Esophagus (tissue), 2 donors: ENCODE measurements around the gene EIF4A3. TPM values are rescaled to one million over a fixed set of nuclear protein-coding genes. Genes with fewer than 3 reads are reported as not detected.

Experiments
- H3K27ac ChIP-seq, 2 donors: one replicate each; pipeline ENCODE4 v1.5.1; 2013; ENCODE audit warnings: low read depth in 2 of 2, mild to moderate bottlenecking in 2 of 2, inconsistent platforms in 1 of 2, low read length in 1 of 2, moderate library complexity in 1 of 2
- H3K27me3 ChIP-seq, 2 donors: one replicate each; pipeline ENCODE4 v1.6.1; 2013; ENCODE audit warnings: low read length in 2 of 2, control low read depth in 1 of 2, mild to moderate bottlenecking in 1 of 2; ENCODE audit not compliant: insufficient read depth in 2 of 2, control insufficient read depth in 1 of 2
- H3K36me3 ChIP-seq, 2 donors: one replicate each; pipeline ENCODE4 v1.6.1; 2013; ENCODE audit warnings: low read length in 1 of 2; ENCODE audit not compliant: control insufficient read depth in 2 of 2, insufficient read depth in 2 of 2
- H3K4me1 ChIP-seq, 2 donors: one replicate each; pipeline ENCODE4 v1.6.1; 2013; ENCODE audit warnings: low read length in 1 of 2; ENCODE audit not compliant: control insufficient read depth in 2 of 2, insufficient read depth in 2 of 2
- H3K4me3 ChIP-seq, 2 donors: one replicate each; pipeline ENCODE4 v1.5.1; 2013; ENCODE audit warnings: low read length in 2 of 2, mild to moderate bottlenecking in 2 of 2, low read depth in 1 of 2, moderate library complexity in 1 of 2
- H3K9me3 ChIP-seq, 2 donors: one replicate each; pipeline ENCODE4 v1.6.1; 2013; ENCODE audit warnings: mild to moderate bottlenecking in 2 of 2, low read depth in 1 of 2, low read length in 1 of 2, moderate library complexity in 1 of 2; ENCODE audit not compliant: control insufficient read depth in 2 of 2, insufficient read depth in 1 of 2
- WGBS, 2 donors: extraction: QIAGEN DNeasy Blood & Tissue Kit; methylation state at CpG; one replicate each; pipeline ENCODE4 v1.1.7; 2013; 5-methylcytosine and 5-hydroxymethylcytosine counted together
- polyA plus RNA-seq, 2 donors: library from polyadenylated mRNA; stranded (reverse); fragments of 200-250 nt; gene quantifications; one replicate each; pipeline ENCODE4 v1.2.3, GENCODE V29; 2013
- donor health status: healthy with polysubstance abuse.
- donor health status: Bipolar disorder and iron deficiency.

EIF4A3 gene
- polyA plus RNA-seq, 2 donors: 40.5 to 102 TPM

DNA sequence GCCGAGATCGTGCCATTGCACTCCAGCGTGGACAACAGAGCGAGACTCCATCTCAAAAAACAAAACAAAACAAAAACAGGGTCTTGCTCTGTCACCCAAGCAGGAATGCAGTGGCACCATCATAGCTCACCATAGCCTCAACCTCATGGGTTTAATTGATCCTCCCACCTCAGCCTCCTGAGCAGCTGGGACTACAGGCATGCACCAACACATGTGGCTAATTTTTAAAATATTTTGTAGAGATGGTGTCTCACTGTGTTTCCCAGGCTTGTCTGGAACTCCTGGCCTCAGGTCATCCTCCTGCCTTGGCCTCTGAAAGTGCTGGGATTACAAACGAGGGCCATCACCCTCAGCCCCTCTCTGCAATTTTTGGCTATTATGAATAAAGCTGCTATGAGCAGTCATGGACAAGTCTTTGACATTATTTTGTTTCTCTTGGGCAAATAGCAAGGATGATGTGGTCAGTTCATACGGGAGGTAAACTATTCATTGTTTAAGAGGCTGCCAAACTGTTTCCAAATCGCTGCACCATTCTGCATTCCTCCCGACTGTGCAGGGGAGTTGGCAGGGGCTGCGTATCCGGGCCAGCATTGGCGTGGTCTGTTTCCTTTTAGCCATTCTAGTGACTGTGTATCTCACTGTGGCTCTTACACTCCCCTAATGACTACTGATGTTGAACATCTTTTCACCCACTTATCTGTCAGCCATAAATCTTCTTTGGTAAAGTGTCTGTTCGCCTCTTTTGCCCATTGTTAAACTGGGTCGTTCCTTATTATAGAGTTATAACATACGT, 21.1 kb downstream of the EIF4A3 start:
- Histone ChIP-seq H3K4me3 (no peak overlapping the region), H3K27me3 (no peaks in the 10 kb centered on the region), H3K27ac (no peak overlapping the region), H3K9me3 (no peaks in the 10 kb centered on the region), H3K36me3 (no peaks in the 10 kb centered on the region), H3K4me1 (peaks cover 2 to 9% of the 10 kb centered on the region in 2 donors)
- 68 to 75% methylated on average over 14 of the region's 14 CpGs for WGBS, 2 donors

DNA sequence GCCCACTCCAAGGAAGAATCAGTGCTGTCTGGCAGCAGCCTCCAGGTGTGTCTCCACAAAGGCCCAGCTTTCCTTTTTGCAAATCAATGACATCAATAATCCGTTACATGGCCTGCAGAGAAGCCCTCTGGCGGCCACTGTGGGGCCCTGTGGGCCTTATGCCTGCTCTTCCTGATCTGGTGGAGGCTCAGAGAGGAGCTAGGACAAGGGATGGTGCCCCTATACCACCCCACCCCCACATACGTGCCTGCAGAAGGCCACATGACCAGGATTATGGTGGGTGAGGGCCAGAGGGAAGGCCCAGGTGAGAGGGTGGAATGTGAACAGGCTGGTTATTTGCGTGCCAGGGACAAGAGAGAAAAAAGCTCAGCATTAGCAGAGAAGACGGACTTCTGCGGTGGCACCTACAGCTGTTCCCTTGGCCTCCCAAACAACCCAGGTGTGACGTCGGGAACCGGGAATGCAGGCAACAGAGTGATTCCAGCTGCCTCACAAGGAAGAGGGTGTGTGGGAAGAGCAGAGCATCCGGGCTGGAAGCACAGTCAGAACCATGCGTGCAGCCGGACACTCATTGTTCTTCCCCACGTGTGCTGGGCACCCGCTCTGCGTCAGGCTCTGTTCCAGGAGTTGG, 22.5 kb downstream of the EIF4A3 start:
- H3K4me3 ChIP-seq: no peak overlapping the region
- peak overlapping the region in 1 of 2 donors; percentile 33 for H3K27ac ChIP-seq
- no peaks in the 10 kb centered on the region for H3K36me3 ChIP-seq
- no peaks in the 10 kb centered on the region for H3K27me3 ChIP-seq
- peaks cover 2 to 9% of the 10 kb centered on the region in 2 donors for H3K4me1 ChIP-seq
- no peaks in the 10 kb centered on the region for H3K9me3 ChIP-seq
- 45 to 50% methylated on average over 15 of the region's 15 CpGs for WGBS, 2 donors

DNA sequence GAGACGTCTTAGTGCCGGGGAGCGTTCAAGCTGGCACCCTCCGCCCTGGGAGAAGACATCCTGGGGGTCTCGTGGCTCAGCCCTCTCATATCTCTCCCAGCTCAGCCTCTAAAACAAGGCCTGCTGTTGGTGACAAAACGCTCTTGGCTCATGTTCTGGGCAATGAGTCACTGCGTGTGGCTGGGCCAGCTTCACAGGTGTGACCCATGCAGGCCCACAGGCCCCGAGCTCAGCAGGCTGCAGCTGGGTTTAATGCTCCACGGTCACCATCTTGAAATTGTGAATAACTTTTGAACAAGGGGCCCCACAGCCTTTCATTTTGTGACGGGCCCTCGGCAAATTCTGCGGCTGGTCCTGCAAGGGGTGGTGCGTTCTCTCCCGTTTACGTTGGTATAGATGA, 23.1 kb downstream of the EIF4A3 start:
- H3K27me3 ChIP-seq: no peaks in the 10 kb centered on the region
- H3K4me1 ChIP-seq: peaks cover 2 to 8% of the 10 kb centered on the region in 2 donors
- peaks cover 0 to 2% of the 10 kb centered on the region in 2 donors for H3K36me3 ChIP-seq
- 71 to 75% methylated on average over 15 of the region's 15 CpGs for WGBS, 2 donors
- no peak overlapping the region for H3K4me3 ChIP-seq
- H3K9me3 ChIP-seq: no peaks in the 10 kb centered on the region
- H3K27ac ChIP-seq: peak overlapping the region in 1 of 2 donors; percentile 2

DNA sequence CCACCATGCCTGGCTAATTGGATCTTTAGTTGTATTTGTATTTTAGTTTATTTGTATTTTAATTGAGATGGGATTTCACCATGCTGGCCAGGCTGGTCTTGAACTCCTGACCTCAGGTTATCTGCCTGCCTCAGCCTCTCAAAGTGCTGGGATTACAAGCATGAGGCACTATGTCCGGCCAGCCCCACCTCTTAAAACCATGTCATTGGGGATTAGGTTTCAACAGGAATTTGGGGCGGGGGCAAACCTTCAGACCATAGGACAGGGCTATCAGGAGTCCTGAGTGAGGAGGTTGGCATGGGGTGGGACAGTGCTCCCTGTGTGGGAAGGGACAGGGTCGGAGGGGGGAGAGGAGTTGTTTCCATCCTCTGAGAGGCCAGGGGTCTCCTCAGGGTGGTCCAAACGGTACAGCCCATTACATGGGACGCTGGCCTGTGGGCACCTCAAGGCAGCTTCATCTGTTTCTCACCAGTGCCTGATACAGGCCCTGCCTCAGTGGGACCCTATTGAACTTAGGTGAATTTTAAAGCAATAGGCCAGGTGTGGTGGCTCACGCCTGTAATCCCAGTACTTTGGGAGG, 23.9 kb downstream of the EIF4A3 start:
- H3K4me1 ChIP-seq: peaks cover 2 to 8% of the 10 kb centered on the region in 2 donors
- H3K9me3 ChIP-seq: no peaks in the 10 kb centered on the region
- WGBS, 2 donors: 89 to 91% methylated on average over 6 of the region's 6 CpGs
- H3K36me3 ChIP-seq: peaks cover 0 to 6% of the 10 kb centered on the region in 2 donors
- H3K27ac ChIP-seq: no peak overlapping the region
- H3K27me3 ChIP-seq: no peaks in the 10 kb centered on the region
- H3K4me3 ChIP-seq: no peak overlapping the region

DNA sequence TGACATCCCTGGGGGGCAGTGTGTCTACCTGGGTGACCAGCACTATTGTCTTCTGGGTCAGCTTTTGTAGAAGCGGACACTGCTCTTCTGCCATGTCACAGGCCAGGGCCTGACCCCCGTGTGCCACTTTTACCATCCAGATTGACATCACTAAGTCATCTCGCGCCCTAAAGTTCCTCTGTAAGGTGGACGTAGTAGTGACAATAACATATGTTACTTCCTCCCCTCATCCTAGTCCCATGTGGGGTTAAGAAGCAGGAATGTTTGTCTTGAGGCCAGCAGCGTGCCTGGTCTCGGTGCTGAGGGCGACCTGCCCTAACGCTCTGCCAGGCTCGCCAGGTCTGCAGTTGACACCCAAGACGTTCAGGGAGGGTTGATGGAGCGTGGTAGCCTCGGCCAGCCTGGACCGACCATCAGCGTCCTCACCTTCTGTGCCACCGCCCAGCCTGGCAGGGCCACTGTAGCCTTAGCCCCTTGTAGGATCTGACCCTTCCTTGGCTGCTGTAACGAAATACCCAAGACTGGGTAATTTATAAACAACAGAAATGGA, 24.8 kb downstream of the EIF4A3 start:
- Histone ChIP-seq H3K27ac (no peak overlapping the region), H3K27me3 (no peaks in the 10 kb centered on the region), H3K9me3 (no peaks in the 10 kb centered on the region), H3K4me1 (peaks cover 2 to 8% of the 10 kb centered on the region in 2 donors), H3K36me3 (peaks cover 0 to 8% of the 10 kb centered on the region in 2 donors), H3K4me3 (no peak overlapping the region)
- 82 to 91% methylated on average over 17 of the region's 17 CpGs for WGBS, 2 donors

DNA sequence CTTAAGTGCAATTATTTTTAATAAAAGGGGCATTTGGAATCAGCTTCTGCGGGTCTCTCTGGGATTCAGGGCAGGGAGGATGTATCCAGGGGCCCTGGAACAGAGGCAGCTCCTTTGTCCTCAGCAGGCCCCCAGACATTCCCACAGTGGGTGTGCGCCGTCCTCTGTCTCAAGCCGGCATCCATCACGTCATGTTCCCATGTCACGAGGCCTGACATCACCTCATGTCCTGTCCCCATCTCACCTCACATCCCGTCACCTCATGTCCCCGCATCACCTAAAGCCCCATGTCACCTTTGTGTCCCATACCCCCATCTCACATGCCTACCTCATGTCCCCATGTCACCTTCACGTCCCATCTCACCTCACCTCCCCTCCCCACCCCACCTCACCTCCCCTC, 27.1 kb downstream of the EIF4A3 start:
- H3K27ac ChIP-seq: no peak overlapping the region
- peaks cover 0 to 8% of the 10 kb centered on the region in 2 donors for H3K36me3 ChIP-seq
- H3K4me1 ChIP-seq: peaks cover 2 to 7% of the 10 kb centered on the region in 2 donors
- H3K9me3 ChIP-seq: no peaks in the 10 kb centered on the region
- H3K4me3 ChIP-seq: no peak overlapping the region
- 90 to 94% methylated on average over 9 of the region's 9 CpGs for WGBS, 2 donors
- H3K27me3 ChIP-seq: no peaks in the 10 kb centered on the region

DNA sequence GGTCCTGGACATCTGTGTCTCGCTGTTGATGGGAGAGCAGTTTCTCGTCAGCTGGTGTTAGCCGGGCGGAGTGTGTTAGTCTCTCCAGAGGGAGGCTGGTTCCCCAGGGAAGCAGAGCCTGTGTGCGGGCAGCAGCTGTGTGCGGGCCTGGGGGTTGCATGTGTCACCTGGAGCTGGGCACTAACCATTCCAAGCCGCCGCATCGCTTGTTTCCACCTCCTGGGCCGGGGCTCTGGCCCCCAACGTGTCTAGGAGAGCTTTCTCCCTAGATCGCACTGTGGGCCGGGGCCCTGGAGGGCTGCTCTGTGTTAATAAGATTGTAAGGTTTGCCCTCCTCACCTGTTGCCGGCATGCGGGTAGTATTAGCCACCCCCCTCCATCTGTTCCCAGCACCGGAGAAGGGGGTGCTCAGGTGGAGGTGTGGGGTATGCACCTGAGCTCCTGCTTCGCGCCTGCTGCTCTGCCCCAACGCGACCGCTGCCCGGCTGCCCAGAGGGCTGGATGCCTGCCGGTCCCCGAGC, 27.6 kb downstream of the EIF4A3 start:
- peaks cover 0 to 8% of the 10 kb centered on the region in 2 donors for H3K36me3 ChIP-seq
- no peaks in the 10 kb centered on the region for H3K9me3 ChIP-seq
- no peak overlapping the region for H3K27ac ChIP-seq
- H3K4me1 ChIP-seq: peaks cover under 1 to 2% of the 10 kb centered on the region in 2 donors
- WGBS, 2 donors: 90 to 91% methylated on average over 24 of the region's 24 CpGs
- H3K4me3 ChIP-seq: no peak overlapping the region
- H3K27me3 ChIP-seq: no peaks in the 10 kb centered on the region

DNA sequence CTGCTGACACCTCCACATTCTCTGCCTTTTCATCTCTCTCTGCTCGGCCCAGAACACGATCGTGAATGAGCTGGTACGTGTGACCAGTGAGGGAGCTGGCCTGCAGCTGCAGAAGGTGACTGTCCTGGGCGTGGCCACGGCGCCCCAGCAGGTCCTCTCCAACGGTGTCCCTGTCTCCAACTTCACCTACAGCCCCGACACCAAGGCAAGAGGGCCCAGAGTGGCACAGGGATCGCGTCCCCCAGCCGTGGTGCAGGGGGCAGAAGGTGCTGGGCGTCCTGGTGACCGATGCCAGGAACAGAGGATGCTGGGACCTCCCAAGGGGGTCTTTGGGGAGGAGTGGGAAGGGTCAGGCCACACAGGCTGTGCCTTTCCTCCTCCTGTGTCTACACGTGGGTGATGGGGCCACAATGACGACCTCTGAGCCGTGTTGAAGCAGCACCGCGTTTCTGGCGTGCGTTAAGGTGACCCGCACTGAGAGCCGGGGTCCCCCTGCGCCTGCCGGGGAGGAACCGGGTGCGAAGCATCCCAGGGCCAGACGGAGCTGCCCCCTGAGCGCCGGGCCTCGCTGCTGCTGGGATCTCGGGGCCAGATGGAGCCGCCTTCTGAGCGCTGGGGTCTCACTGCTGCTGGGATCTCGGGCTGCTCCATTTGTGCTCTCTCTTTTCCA, 28.2 kb downstream of the EIF4A3 start:
- Histone ChIP-seq H3K4me3 (no peak overlapping the region), H3K4me1 (peaks cover 0 to 2% of the 10 kb centered on the region in 2 donors), H3K36me3 (peaks cover 0 to 8% of the 10 kb centered on the region in 2 donors), H3K27me3 (no peaks in the 10 kb centered on the region), H3K27ac (no peak overlapping the region), H3K9me3 (no peaks in the 10 kb centered on the region)
- 89 to 90% methylated on average over 35 of the region's 35 CpGs for WGBS, 2 donors
